B cell (primary cell): ENCODE measurements around the gene RUVBL2. TPM values are rescaled to one million over a fixed set of nuclear protein-coding genes. Genes with fewer than 3 reads are reported as not detected.

ENCODE experiments used
- ATAC-seq: fragments of 200-7000 bp; cut with Tn5 transposase; one replicate; pipeline ENCODE4 v1.10.0; 2021; ENCODE audit warnings: low read depth, mild to moderate bottlenecking, moderate number of reproducible peaks, moderate library complexity
- CTCF ChIA-PET: fragments of 350-600 bp; sonication (Branson Sonifier 250); formaldehyde crosslinking; loops from one replicate; lab custom pipeline; 2021; ENCODE audit warnings: antibody characterized with exemption, inconsistent platforms; lab: Charles Lee
- POLR2A ChIA-PET: fragments of 350-600 bp; sonication (Branson Sonifier 250); formaldehyde crosslinking; loops from one replicate; lab custom pipeline; 2021; ENCODE audit warnings: antibody characterized with exemption; lab: Charles Lee
- DNase-seq: peaks from one replicate; pipeline ENCODE4 v3.0.0; 2013
- H2AFZ ChIP-seq: 2 replicates; pipeline ENCODE4 v1.6.1; 2012; ENCODE audit warnings: mild to moderate bottlenecking, low read depth, low read length; ENCODE audit not compliant: insufficient read depth, poor library complexity, severe bottlenecking
- H3K27ac ChIP-seq, 2 donors: 1 replicate in 1 of 2; 2 replicates in 1 of 2; pipeline ENCODE4 v1.5.1; 2012 to 2013; ENCODE audit warnings: low read length in 2 of 2, mild to moderate bottlenecking in 2 of 2, moderate library complexity in 1 of 2
- H3K27me3 ChIP-seq, 4 experiments: fragments of 200-600 bp in 1 of 4; sonication (generic) in 1 of 4; replicated peaks in 1 of 4; 1 replicate in 2 of 4; 2 replicates in 2 of 4; pipeline versions ENCODE4 v1.6.1 to v1.7.0; 2013 to 2016; ENCODE audit warnings: low read length in 3 of 4, mild to moderate bottlenecking in 2 of 4, mixed read lengths in 1 of 4, moderate library complexity in 1 of 4; ENCODE audit not compliant: insufficient read depth in 4 of 4, control insufficient read depth in 3 of 4; ENCODE audit errors: control extremely low read depth in 1 of 4
- H3K36me3 ChIP-seq, 2 experiments: replicated peaks in 1 of 2; 1 replicate in 1 of 2; 2 replicates in 1 of 2; pipeline versions ENCODE4 v1.6.1 to v1.7.1; 2013; ENCODE audit warnings: low read length in 1 of 2; ENCODE audit not compliant: insufficient read depth in 2 of 2, control insufficient read depth in 1 of 2; ENCODE audit errors: control extremely low read depth in 1 of 2, extremely low read depth in 1 of 2
- H3K4me1 ChIP-seq, 2 donors: fragments of 200-600 bp in 1 of 2; sonication (generic) in 1 of 2; 1 replicate in 1 of 2; 2 replicates in 1 of 2; pipeline versions ENCODE4 v1.5.1 to v1.6.1; 2013 to 2017; ENCODE audit warnings: low read length in 2 of 2; ENCODE audit not compliant: control insufficient read depth in 2 of 2, insufficient read depth in 2 of 2
- H3K4me2 ChIP-seq: replicated peaks from 2 replicates; pipeline ENCODE3; 2012; ENCODE audit warnings: mild to moderate bottlenecking, low read depth, low read length; ENCODE audit not compliant: poor library complexity, severe bottlenecking
- H3K4me3 ChIP-seq, 5 experiments: fragments of 200-600 bp in 1 of 5; sonication (generic) in 1 of 5; 1 replicate in 3 of 5; 2 replicates in 2 of 5; pipeline versions ENCODE4 v1.5.1 to v1.7.0; 2011 to 2016; ENCODE audit warnings: low read length in 4 of 5, mild to moderate bottlenecking in 4 of 5, low read depth in 2 of 5, control low read depth in 1 of 5, moderate library complexity in 1 of 5; ENCODE audit not compliant: insufficient read depth in 1 of 5; ENCODE audit errors: control extremely low read depth in 1 of 5, extremely low read depth in 1 of 5
- H3K79me2 ChIP-seq: fragments of 200-600 bp; sonication (generic); one replicate; pipeline ENCODE4 v1.6.0; 2016; ENCODE audit warnings: low read length; ENCODE audit not compliant: control insufficient read depth, insufficient read depth
- H3K9ac ChIP-seq: fragments of 200-600 bp; sonication (generic); 2 replicates; pipeline ENCODE4 v1.6.1; 2017; ENCODE audit warnings: mild to moderate bottlenecking, low read length, moderate library complexity
- H3K9me3 ChIP-seq, 3 donors: one replicate each; pipeline versions ENCODE4 v1.6.1 to v1.7.1; 2013; ENCODE audit warnings: low read length in 2 of 3; ENCODE audit not compliant: control insufficient read depth in 2 of 3, insufficient read depth in 1 of 3; ENCODE audit errors: control extremely low read depth in 1 of 3
- H4K20me1 ChIP-seq: 2 replicates; pipeline ENCODE4 v1.6.0; 2012; ENCODE audit warnings: mild to moderate bottlenecking, low read length; ENCODE audit not compliant: insufficient read depth, control insufficient read depth, poor library complexity, severe bottlenecking
- H3K27ac Mint-ChIP-seq: one replicate; pipeline ENCODE4 v1.8.0; 2021; ENCODE audit warnings: mixed read lengths
- H3K27me3 Mint-ChIP-seq: one replicate; pipeline ENCODE4 v1.8.0; 2021; ENCODE audit warnings: mixed read lengths
- H3K4me1 Mint-ChIP-seq: one replicate; pipeline ENCODE4 v1.8.0; 2021; ENCODE audit warnings: mixed read lengths
- H3K4me3 Mint-ChIP-seq: one replicate; pipeline ENCODE4 v1.8.0; 2021; ENCODE audit warnings: mixed read lengths
- H3K9me3 Mint-ChIP-seq: one replicate; pipeline ENCODE4 v1.8.0; 2022; ENCODE audit warnings: mixed read lengths; ENCODE audit not compliant: insufficient read depth
- EZH2 ChIP-seq: IDR thresholded peaks from 2 replicates; pipeline ENCODE4 v1.6.1; 2012; ENCODE audit warnings: borderline replicate concordance, low read depth, mild to moderate bottlenecking, moderate library complexity, low read length; ENCODE audit not compliant: insufficient read depth, poor library complexity, severe bottlenecking
- WGBS: methylation state at CpG from one replicate; pipeline ENCODE4 v1.1.5; 2013; ENCODE audit warnings: missing lambda C conversion rate; ENCODE audit not compliant: insufficient coverage; 5-methylcytosine and 5-hydroxymethylcytosine counted together
- intact Hi-C: fragments of 100-400 bp; cut with micrococcal nuclease; formaldehyde crosslinking; loops from one replicate; pipeline ENCODE4 v1.10.0; 2022
- polyA plus RNA-seq: library from polyadenylated mRNA; depleted of rRNA; stranded (reverse); fragments of >200 nt; gene quantifications from 2 replicates; pipeline ENCODE4 v1.2.3, GENCODE V29; 2012
- total RNA-seq, 2 donors: library from RNA; stranded (reverse); fragments of 120-200 nt in 1 of 2; gene quantifications; 1 replicate in 1 of 2; 2 replicates in 1 of 2; pipeline versions ENCODE4 v1.2.3 to v1.2.4, GENCODE V29; 2013 to 2022
- TF ChIP-seq, protein P1 (sequence below): fragments of 200-600 bp; IDR thresholded peaks from one replicate; pipeline ENCODE4 v1.8.0; 2022; ENCODE audit warnings: antibody characterized with exemption, mild to moderate bottlenecking

The RUVBL2 gene
- total and polyA plus RNA-seq, 2 donors (not counting 1 experiment from before 2014, with no cell fraction given) = 36.1 to 57.4 TPM

DNA sequence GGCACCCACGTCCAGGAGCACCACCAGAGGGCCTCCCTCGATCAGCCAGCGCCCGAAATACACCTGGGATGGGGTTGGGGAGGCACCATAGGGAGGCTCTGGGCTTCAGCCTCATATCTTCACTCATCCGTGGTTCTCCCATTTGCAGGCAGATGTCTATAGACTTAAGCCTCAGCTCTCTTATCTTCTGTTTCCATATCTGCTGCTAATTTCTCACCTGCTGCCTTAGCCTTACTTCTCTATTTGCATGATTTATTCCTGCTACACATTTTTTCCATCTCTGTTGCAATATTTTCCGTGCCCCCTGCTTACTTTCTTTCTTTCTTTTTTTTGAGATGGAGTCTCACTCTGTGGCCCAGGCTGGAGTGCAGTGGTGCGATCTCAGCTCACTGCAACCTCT, 6.4 kb upstream of the RUVBL2 start:
- Mint-ChIP-seq H3K4me1 (peaks cover 15% of the 10 kb centered on the region), H3K9me3 (no peaks in the 10 kb centered on the region), H3K4me3 (no peak overlapping the region), H3K27me3 (no peaks in the 10 kb centered on the region), H3K27ac (no peak overlapping the region)
- Histone ChIP-seq H3K27ac (no peak overlapping the region), H3K27me3 (no peaks in the 10 kb centered on the region), H4K20me1 (peaks cover 6% of the 10 kb centered on the region), H2AFZ (no peak overlapping the region), H3K9me3 (no peaks in the 10 kb centered on the region), H3K4me2 (no peak overlapping the region), H3K9ac (no peak overlapping the region), H3K4me3 (no peak overlapping the region), H3K36me3 (peaks cover 2 to 17% of the 10 kb centered on the region in 2 experiments), H3K4me1 (peaks cover 5 to 11% of the 10 kb centered on the region in 2 donors), H3K79me2 (peaks cover 18% of the 10 kb centered on the region)
- no peak for TF ChIP-seq EZH2
- TF ChIP-seq, protein P1, sequence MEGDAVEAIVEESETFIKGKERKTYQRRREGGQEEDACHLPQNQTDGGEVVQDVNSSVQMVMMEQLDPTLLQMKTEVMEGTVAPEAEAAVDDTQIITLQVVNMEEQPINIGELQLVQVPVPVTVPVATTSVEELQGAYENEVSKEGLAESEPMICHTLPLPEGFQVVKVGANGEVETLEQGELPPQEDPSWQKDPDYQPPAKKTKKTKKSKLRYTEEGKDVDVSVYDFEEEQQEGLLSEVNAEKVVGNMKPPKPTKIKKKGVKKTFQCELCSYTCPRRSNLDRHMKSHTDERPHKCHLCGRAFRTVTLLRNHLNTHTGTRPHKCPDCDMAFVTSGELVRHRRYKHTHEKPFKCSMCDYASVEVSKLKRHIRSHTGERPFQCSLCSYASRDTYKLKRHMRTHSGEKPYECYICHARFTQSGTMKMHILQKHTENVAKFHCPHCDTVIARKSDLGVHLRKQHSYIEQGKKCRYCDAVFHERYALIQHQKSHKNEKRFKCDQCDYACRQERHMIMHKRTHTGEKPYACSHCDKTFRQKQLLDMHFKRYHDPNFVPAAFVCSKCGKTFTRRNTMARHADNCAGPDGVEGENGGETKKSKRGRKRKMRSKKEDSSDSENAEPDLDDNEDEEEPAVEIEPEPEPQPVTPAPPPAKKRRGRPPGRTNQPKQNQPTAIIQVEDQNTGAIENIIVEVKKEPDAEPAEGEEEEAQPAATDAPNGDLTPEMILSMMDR = no peak
- no peak for ATAC-seq
- CTCF ChIA-PET = interaction anchor here (1.0 to 2.1 kb wide), 2 partner anchors 12 to 17 kb away, joined by 3 to 12 read pairs; no protein-coding TSS in a partner anchor
- intact Hi-C loops = no loop called here
- POLR2A ChIA-PET = interaction anchor here (0.7 kb wide), 1 partner anchor 35 kb away, joined by 4 read pairs; no protein-coding TSS in a partner anchor
- no peak for DNase-seq
- 85% methylated on average over 7 of the region's 7 CpGs for WGBS

DNA sequence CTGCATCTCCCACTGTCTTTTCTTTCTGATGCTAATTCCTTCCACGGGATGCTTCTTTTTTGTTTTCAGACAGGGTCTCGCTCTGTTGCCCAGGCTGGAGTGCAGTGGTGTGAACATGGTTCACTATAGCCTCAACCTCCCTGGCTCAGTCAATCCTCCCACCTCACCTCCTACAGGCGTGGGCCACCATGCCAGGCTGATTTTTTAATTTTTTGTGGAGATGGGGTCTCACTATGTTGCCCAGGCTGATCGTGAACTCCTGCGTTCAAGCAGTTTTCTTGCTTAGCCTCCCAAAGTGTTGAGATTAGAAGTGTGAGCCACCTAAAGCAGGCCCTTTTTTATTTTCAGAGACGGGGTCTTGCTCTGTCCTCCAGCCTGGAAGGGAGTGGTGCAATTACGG, 5.4 kb upstream of the RUVBL2 start:
- H4K20me1 ChIP-seq = peaks cover 6% of the 10 kb centered on the region

More for the DNA sequence above, 5.4 kb upstream of the RUVBL2 start:
- H3K9me3 Mint-ChIP-seq = no peaks in the 10 kb centered on the region
- H3K9me3 ChIP-seq = no peaks in the 10 kb centered on the region
- intact Hi-C loops = no loop called here
- WGBS = 98% methylated on average over 4 of the region's 7 CpGs
- TF ChIP-seq, protein P1 = no peak
- TF ChIP-seq EZH2 = no peak
- H3K27ac Mint-ChIP-seq = no peak overlapping the region
- no peaks in the 10 kb centered on the region for H3K27me3 ChIP-seq
- H3K27ac ChIP-seq = no peak overlapping the region
- H3K36me3 ChIP-seq = peaks cover 0 to 17% of the 10 kb centered on the region in 2 experiments
- H3K4me3 Mint-ChIP-seq = no peak overlapping the region
- H3K79me2 ChIP-seq = peaks cover 25% of the 10 kb centered on the region
- H3K27me3 Mint-ChIP-seq = no peaks in the 10 kb centered on the region
- H3K4me1 ChIP-seq = peaks cover 8 to 15% of the 10 kb centered on the region in 2 donors
- ATAC-seq (no peak), DNase-seq (no peak)
- ChIA-PET CTCF (interaction anchor here (1.0 kb wide), 1 partner anchor 11 kb away, joined by 3 read pairs; no protein-coding TSS in a partner anchor), POLR2A (no interaction called here)
- H3K4me2 ChIP-seq = no peak overlapping the region
- H3K9ac ChIP-seq = no peak overlapping the region
- no peak overlapping the region for H3K4me3 ChIP-seq
- H2AFZ ChIP-seq = no peak overlapping the region
- peaks cover 21% of the 10 kb centered on the region for H3K4me1 Mint-ChIP-seq
